HG03354 (cell line): ENCODE data around the gene AGAP1.

Experiments used
- ATAC-seq: cut with Tn5 transposase; IDR thresholded peaks from one replicate; pipeline ENCODE4 v1.9.1; 2021; ENCODE audit warnings: mild to moderate bottlenecking; ENCODE audit not compliant: unreplicated experiment, poor library complexity, severe bottlenecking

The AGAP1 gene

DNA sequence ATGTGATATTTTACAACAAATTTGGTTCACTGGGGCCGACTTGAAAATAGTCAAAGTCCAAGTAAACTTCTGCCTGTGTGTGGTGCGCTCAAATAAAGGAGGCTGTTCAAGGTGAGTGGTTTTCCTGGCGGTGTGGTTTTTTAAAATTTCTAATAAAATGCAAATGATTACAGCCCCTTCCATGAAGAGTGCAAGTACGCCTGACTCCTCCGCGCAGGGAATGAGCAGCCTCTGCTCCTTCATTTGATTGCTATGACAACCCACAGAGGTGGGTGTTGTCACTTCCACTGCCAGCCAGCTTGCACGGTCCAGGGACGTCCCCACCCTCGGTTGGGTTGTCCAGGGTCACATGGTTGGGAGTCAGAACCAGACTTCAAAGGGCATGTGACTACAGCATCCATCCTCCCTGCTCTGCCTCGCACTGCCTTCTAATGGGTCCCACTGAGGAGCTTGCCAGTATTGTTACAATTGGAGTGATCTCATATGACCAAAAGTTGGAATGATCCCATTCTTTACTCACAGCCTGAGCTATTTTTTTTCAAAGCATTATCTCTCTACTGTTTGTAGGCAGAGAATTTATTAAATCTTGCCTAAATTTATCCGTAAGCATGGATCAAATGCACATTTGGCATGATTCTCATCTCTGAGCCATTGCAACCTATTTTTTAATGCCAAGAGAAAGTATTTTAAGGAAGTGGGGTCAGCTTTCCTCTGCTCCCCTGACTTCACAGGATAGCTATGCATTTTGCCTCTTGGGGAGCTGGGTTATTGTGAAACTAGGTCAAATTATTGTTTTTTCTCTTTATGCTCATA lies 121.3 kb downstream of the AGAP1 start:
- ATAC-seq = no peak

DNA sequence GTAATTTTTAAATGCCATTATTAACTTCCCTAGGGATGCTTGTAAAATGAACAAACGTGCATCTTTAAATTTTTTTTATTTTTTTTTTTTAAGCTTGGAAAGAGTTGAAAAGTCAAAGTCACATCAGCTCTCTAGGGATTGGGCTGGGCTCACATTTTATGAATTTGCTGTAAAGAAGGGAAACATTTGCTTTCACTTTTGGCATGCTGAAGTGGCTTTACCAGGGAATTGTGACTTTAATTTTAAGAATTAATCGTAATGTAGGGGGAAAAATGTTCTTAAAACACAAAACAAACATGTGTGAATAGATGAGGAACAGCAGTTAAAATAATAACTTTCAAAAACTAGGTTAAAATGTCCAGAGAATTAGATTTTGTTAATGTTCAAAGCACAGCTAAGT lies 123.0 kb downstream of the AGAP1 start:
- no peak for ATAC-seq

DNA sequence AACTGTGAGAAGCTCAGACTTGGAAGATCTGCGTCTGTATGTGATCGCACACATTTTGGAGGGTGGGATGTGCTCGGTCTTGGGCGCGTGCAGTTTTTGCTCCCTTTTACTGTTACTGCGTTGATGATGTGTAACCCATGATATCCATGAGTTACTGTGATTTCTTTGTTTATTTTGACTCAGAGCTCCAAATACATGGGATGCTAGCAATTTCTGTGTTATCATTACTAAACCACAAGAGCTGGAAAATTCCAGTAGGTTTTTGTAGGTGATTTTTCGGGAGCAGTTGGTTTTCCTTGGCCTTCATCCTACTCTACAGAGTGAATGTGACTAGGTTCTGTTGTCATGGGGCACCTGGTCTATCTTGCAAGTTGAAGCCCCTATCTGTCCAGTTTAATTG lies 124.2 kb downstream of the AGAP1 start:
- no peak for ATAC-seq

DNA sequence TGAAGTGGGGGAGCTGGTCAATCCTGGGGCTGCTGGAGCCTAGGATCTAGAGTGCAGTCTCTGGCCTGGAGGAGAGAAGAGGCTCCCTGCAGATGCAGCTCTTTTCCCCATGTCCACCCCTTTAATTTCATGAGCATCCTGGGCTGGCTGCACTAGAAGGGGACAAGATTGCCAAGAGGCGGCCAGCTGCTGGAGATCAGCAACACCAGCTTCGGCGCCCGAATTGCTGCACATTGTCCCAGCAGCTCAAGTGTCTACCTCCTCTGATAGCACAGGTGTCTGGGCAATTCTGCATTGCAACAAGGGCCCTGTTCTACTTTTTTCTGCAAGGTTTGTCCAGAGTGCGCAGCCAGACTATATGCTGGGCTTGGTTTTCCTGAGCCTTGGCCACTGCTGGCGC lies 125.7 kb downstream of the AGAP1 start:
- no peak for ATAC-seq

DNA sequence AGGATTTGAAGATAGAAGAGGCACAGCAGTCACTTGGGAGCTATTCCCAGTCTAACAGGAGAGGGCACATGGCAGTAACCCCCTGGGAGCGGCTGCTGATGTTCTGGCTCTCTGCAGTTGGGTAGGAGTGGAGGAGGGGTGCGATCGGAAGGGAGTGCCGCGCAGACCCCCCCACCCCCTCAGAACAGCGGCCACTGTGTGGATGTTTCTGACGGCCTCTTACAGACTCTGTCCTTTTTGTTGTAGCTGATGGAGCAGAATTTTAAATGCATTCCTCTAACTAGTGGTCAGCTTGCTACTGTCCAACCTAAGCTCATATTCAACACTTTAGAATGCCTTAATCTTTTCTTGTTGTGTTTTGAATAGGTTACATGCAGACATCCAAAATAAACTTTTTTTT lies 127.9 kb downstream of the AGAP1 start:
- ATAC-seq = no peak

DNA sequence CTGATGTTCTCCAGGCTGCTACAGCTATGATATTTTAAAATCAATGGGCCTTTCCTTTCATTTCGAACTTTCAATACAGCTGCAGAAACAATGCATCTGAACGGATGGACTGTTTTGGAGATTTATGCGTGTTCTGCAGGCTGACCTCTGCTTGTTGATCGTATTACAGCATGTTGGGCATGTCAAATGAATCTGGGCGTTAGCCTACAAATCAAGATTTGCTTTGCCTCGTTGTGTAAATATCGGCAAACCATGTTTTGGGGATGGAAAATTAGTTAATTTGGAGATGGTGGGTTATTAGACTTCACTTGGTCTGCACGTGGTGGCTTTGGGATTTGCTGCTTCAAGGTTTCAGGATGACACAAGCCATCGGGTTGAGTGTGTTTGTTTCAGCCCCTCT lies 129.3 kb downstream of the AGAP1 start:
- no peak for ATAC-seq

DNA sequence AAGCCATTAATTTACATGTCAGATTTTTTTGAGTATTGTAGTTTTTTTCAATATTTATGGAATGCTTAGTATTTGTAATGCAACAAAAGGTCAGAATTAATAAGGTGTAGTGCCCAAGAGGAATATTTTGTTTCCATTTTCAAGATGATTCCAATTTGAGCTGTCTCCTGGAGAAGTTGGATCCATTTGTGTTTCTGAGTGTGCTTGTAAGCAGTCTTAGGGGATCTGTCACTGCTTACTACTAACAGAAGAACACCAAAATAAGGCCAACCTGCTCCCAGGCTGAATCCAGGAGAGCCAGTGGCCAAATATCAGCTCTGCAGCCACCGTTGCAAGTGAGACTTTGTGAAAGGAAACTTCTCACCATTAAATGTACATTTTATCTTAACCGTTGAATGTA lies 129.9 kb downstream of the AGAP1 start:
- no peak for ATAC-seq

DNA sequence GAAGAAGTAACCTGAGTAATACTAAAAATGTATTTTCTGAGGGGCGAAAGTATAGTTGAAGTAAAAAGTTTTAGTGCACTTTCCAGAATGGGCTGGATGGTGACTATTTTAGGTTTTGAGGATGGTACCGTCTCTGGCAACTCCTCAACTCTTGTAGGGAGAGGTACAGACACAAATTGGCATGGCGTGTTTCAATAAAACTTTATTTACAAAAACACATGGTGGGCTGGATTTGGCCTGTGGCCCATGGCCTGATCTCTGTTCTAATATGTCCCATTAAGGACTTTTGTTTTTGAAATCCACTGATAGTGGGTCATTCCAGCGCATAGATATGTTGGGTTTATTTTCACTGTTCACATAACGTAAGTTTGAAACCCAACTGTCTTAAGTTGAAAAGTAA lies 132.8 kb downstream of the AGAP1 start:
- no peak for ATAC-seq

DNA sequence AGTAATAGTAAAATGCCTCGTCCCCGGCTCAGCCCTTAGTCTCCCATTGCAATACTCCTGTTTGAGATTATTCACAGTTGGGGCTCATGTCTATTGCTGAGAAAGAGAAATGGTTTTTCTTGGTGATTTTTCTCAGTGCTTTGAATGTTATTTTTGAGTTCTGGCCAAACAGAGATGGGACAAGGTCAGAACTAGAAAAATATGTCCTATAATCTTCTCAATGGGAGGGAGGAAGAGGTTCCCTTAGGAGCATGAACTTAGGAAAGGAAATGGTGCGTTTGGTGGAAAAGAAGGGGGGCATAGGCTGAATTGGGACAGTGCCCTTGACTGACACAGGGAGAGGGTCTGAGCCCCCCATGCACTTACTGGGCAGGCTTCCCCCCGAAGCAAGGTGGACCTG lies 133.8 kb downstream of the AGAP1 start:
- ATAC-seq = no peak

DNA sequence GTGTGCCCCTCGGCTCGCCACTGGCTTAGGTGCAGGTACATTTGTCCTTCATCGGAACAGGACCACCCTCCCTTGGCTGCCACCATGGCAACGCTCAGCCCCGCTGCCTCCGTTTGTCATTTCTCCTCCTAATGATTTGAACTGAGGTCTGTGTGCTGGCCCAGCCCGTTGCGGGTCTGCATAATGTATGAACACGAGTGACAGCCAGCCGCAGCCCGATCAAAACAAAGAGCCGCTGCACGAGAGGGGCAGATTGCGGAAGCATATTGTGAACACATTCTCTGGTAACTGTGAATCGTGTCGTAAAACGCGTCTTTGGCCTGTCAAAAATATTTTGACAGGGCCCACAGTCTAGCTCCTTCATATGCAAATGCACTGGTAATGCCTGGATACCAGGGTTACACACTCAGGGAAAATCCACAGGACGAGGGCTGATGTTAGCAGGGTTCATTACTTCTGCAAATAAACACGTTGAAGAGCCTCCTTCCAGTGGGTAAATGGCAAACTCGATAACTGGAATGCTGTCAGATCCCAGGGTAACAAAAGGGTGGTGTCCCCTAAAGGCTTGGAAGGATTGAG lies 137.0 kb downstream of the AGAP1 start:
- no peak for ATAC-seq

DNA sequence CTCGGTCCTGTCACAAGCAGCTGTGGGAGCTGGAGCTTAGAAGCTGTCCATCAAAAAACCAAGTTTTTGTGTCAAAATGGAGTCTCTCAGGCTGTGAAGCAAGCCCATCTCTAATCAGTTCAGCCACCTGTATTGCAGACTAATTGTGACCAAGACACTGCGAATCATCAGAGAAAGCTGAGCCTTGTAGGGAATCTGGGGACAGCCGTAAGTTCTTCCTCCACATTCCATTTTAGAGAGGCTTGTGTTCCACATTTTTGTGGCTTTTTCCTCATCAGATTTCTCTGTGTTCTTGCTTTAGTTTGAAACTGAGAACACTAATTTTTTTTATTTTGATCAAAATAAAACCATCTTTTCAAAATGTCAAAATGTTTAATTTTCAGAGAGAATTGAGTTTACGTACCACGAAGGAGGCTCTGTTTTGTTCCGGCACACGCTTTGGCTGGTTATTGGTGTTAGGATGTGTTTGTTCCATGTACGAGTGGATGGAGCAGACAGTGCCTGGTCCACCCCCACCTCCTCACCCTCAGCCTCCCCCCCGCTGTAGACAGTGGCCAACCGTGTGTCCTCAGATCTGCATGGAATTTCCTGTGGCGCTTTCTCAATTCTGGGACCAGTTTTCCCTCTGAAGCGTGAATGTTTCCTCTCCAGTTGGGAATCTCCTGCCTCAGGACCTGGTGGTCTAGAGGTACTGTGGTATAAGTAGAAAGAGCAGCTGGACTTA lies 140.8 kb downstream of the AGAP1 start:
- ATAC-seq = no peak

DNA sequence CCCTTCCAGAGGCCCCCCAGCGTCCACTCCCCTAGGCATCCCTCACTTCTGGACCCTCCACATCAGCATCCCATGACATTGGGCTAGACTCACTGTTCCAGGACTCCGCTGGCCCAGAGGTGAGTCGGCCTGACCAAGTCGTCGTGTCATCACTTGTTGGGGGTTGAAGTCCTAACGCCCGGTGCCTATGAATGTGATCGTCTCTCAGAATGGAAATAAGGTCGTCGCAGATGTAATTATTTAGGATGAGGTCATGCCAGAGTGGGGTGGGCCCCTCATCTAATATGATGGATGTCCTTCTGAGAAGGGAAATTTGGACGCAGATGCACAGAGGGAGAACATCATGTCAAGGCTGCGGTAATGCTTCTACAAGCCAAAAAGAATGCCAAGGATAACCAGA lies 142.7 kb downstream of the AGAP1 start:
- ATAC-seq = no peak

DNA sequence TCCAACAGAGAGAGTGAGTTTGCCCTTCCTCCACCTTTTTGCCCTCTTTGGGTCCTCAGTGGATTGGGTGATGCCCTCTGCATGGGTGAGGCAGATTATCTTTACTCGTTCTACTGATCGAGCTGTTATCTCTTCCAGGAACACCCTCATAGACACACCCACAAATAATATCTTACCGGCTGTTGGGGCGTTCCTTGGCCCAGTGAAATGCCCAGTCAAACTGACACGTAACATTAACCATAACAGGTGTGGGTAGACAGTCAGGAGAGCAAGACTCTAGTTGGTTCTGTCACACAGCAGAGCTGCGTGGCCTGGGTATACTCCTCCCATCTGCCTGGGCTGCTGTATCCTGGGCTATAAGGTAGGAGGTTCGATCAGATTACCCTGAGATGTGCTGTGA lies 144.1 kb downstream of the AGAP1 start:
- ATAC-seq = no peak

DNA sequence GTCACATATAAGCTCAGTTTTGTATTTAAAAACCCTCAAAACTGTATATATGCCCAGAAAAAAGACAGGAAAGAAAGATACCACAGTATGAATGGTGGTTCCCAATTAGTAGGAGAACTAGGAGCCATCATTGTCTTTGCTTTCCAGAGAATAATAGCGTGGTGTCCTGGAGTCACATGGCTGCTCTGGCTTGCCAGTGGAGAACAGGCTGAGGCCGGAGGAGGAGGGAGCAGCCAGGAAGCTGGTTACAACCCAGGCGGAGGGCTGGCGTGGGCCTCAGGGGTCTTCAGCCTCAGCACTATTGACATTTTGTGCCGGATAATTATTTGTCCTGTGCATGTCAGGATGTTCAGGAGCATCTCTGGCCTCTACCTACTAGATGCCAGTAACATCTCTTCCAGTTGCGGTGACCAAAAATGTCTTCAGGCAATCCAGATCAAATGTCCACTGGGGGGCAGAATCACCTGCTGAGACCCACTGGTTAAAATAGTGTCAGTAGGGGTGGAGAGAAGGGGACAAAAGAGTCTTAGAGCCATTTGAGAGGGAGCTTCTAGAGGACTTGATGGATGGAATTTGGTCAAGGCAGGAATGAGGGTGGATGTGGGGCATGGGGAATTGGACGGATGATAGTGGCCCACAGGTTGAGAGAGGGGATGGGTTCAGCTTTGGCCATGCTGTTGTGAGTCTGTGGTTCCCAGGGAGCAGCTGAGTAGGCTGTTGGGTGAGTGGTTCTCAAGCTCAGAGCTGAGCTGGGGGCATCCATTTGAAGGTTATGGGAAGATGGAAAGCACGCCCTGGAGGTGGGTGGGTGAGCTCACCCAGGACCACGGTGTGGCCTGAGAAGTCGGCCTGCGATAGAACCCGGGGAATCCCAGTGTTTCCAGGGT lies 144.9 kb downstream of the AGAP1 start:
- no peak for ATAC-seq

DNA sequence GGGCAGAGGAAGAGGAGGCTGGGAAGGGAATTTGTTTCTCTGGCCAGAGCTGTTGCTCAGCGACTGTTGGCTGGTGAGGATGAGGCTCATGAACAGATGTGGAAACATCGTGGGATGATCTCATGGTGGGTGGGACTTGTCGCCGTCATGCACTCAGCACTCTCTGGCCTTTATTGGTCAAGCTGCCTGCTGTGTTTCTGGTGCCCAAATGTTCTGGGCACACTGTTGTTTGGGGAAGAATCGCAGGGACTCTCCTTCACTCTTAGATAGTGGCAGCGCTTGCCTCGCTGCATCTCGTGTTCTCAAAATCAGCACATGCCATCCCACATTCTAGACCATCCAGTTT lies 145.6 kb downstream of the AGAP1 start:
- no peak for ATAC-seq

DNA sequence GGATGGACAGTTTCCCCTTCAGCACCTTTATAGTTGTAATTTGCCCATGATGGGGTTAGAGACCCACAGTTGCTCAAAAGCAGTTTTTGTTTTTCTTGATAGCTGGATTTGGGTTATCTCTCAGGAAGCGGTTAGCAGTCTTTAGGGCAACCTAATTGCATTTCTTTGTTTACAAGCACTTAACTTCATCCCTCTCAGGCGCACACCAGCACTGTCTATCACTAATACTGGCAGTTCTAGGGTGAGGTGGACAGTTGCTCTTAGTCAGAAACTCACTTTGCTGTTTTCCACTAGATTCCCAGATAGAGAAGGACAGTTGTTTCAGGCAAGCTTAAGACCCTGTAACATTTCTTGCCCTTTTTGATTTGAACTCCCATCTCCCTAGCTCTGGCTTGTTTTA lies 146.0 kb downstream of the AGAP1 start:
- no peak for ATAC-seq

DNA sequence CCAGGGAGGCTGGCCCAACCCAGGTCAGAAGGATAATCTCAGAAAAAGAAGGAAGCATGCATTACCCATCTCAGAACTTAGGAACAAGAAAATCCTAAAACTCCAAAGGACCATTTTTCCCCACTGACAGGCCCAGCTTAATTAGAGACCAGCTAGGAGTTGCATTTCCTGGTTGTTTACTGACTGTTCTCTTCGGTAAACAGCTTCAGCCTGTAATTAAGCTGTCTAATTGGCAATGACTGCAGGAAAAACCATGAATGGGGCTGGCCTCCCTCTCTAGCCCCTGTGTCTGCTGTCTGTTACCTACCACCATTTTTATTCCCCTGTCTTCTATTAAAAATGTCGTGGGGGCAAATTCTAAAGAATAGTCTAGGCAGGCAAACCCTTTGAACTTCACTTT lies 146.5 kb downstream of the AGAP1 start:
- ATAC-seq = no peak

DNA sequence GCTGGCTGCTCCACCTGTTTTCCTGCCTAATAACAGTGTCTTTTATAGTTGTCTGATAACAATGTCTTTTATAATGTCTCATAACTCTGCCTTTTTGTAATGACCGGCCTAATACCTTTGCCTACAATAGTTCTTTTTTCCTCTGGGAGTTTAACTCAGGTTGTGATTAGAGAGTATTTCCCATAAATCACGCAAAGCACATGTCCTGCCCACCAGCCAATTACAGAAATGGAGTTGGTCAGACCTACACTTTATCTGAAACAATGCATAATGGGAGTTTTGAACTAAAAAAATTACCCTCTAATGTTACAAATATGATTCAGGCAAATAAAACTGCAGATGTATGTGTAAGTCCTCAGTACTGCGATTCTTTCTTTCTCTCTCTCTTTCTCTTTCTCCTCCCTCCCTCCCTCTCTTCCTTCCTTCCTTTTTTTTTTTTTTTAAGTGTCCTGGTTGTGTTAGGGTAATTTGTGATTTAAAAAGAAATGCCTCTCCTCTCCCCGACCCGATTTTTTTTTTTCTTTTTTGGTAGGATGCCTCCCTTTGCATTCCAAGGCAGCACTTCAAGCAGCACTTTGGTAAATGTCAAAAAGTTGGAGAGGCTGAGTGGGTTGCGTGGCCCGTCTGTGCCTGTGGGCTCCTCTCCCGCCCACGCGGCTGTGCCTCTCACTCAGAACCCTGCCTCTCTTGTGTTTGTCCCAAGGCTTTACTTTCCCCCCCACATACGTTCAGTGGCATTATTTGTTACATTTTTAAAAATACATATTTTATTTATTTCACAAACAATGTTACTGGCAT lies 147.3 kb downstream of the AGAP1 start:
- ATAC-seq = no peak

DNA sequence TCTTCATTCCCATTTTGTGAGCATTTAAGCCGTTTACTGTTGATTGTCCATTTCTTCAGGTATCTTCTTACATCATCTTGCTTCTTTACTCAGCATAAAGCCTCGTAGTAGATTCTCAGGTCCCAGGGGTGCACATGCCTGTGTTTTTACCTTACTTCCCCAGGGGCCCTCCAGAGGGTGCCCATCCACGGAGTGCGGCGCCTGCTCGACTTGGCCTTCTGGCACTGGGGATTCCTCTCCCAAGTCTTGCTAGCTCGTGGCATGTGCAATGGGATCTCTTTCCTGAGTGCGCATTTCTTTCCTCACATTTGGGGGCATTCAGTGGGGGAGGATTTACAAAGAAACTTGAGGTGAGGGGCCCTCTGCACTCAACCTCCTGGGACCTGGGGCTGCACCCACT lies 148.1 kb downstream of the AGAP1 start:
- no peak for ATAC-seq
